Esophagus muscularis mucosa (tissue), 4 donors: ENCODE measurements around the gene AKR1C3. TPM values are rescaled to one million over a fixed set of nuclear protein-coding genes. Genes with fewer than 3 reads are reported as not detected.

Source experiments
- DNase-seq: peaks from one replicate; pipeline ENCODE4 v3.0.0-alpha.2; 2017; ENCODE audit errors: extremely low spot score
- H3K27ac ChIP-seq, 4 donors: fragments of 200-600 bp; sonication (generic); replicated peaks in 1 of 4; 1 replicate in 3 of 4; 2 replicates in 1 of 4; pipeline ENCODE4 v1.5.1; 2016 to 2019; ENCODE audit warnings: mild to moderate bottlenecking in 1 of 4
- H3K27me3 ChIP-seq, 4 donors: fragments of 200-600 bp; sonication (generic); one replicate each; pipeline versions ENCODE4 v1.5.1 to v1.6.0; 2016 to 2019
- H3K36me3 ChIP-seq, 4 donors: fragments of 200-600 bp; sonication (generic); one replicate each; pipeline ENCODE4 v1.5.1; 2016 to 2019
- H3K4me1 ChIP-seq, 4 donors: fragments of 200-600 bp; sonication (generic); one replicate each; pipeline ENCODE4 v1.5.1; 2016 to 2019
- H3K4me3 ChIP-seq, 4 donors: fragments of 200-600 bp; sonication (generic); 1 replicate in 2 of 4; 2 replicates in 2 of 4; pipeline ENCODE4 v1.5.1; 2016 to 2019; ENCODE audit warnings: mild to moderate bottlenecking in 4 of 4, moderate library complexity in 1 of 4
- H3K9me3 ChIP-seq, 4 donors: fragments of 200-600 bp; sonication (generic); 1 replicate in 3 of 4; 2 replicates in 1 of 4; pipeline ENCODE4 v1.5.1; 2016 to 2019
- EP300 ChIP-seq: sonication (generic); formaldehyde crosslinking; IDR thresholded peaks from one replicate; pipeline ENCODE4 v1.6.1; 2017; ENCODE audit warnings: antibody characterized with exemption
- POLR2A ChIP-seq: fragments of 450-650 bp; IDR thresholded peaks from one replicate; pipeline ENCODE4 v1.6.1; 2017; ENCODE audit warnings: antibody characterized with exemption, moderate library complexity, mild to moderate bottlenecking, low read depth
- POLR2AphosphoS5 ChIP-seq, 2 donors: sonication (generic); formaldehyde crosslinking; IDR thresholded peaks; one replicate each; pipeline ENCODE4 v1.6.1; 2017; ENCODE audit warnings: antibody characterized with exemption in 2 of 2
- WGBS: methylation state at CpG from one replicate; pipeline ENCODE4 v1.1.5; 2018; 5-methylcytosine and 5-hydroxymethylcytosine counted together
- intact Hi-C: fragments of 100-400 bp; cut with DNase I; formaldehyde crosslinking; loops from one replicate; pipeline ENCODE4 v1.15.1; 2023
- total RNA-seq, 4 donors: library from RNA; depleted of rRNA; stranded (reverse); fragments of >200 nt; gene quantifications; one replicate each; pipeline versions ENCODE4 v1.1.0 to v1.2.1, GENCODE V29; 2016
- TF ChIP-seq, protein P1 (sequence below), 3 experiments: fragments of 200-600 bp in 2 of 3; fragments of 450-650 bp in 1 of 3; sonication (generic) in 2 of 3; IDR thresholded peaks; one replicate each; pipeline ENCODE4 v1.5.1; 2017 to 2019; ENCODE audit warnings: antibody characterized with exemption in 3 of 3, mild to moderate bottlenecking in 2 of 3, moderate library complexity in 1 of 3

Gene AKR1C3
- total RNA-seq, 4 donors from 2014 or later = 12.1 to 29.7 (median 19.3) TPM

DNA sequence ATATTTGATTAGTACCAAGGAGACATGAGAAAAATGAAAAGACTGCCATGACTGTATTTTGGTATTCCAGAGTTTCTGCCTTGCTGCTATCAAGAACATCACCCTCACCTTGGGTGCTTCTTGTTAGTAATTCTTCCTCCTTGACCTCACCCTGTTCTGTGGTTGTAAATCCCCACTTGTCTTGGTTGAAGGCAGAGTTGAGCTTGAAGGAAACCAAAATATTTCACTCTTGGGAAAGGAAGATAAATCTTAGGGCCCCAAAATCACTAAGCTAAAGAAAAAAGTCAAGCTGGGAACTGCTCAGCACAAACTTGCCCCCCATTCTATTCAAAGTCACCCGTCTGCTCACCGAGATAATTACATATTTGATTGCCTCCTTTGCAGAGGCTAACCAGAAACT, 20.6 kb upstream of the AKR1C3 start:
- no peak overlapping the region for H3K27ac ChIP-seq
- H3K4me3 ChIP-seq = no peak overlapping the region
- WGBS = 88% methylated on average over 2 of the region's 2 CpGs
- H3K36me3 ChIP-seq = no peaks in the 10 kb centered on the region
- no peaks in the 10 kb centered on the region for H3K27me3 ChIP-seq
- DNase-seq = no peak
- no peak for TF ChIP-seq POLR2A
- TF ChIP-seq EP300 = no peak
- TF ChIP-seq, protein P1, sequence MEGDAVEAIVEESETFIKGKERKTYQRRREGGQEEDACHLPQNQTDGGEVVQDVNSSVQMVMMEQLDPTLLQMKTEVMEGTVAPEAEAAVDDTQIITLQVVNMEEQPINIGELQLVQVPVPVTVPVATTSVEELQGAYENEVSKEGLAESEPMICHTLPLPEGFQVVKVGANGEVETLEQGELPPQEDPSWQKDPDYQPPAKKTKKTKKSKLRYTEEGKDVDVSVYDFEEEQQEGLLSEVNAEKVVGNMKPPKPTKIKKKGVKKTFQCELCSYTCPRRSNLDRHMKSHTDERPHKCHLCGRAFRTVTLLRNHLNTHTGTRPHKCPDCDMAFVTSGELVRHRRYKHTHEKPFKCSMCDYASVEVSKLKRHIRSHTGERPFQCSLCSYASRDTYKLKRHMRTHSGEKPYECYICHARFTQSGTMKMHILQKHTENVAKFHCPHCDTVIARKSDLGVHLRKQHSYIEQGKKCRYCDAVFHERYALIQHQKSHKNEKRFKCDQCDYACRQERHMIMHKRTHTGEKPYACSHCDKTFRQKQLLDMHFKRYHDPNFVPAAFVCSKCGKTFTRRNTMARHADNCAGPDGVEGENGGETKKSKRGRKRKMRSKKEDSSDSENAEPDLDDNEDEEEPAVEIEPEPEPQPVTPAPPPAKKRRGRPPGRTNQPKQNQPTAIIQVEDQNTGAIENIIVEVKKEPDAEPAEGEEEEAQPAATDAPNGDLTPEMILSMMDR (IDR thresholded peaks at IDR 0.05) = no peak
- no peak for TF ChIP-seq POLR2AphosphoS5 (IDR thresholded peaks at IDR 0.05)
- H3K9me3 ChIP-seq = no peaks in the 10 kb centered on the region
- H3K4me1 ChIP-seq = peaks cover 22 to 26% (median 24%) of the 10 kb centered on the region in 4 donors
- intact Hi-C loops = no loop called here

DNA sequence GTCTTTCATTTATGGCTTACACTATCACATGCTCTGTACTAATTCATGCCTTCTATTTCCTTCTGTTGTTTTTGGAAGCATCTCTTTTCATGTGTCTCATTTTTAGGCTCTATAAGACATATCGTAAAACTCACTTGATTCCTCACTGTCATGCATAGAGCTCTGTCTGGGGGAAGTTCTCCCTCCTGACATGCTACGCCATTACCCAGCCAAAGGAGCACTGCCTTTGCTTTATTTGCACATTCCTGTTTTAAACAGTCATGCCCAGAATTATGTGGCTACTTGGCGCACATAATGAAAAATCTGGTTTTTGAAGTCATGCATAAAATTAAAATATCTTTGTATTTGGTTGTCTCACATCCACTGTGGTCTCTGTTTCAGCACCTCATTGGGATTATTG, 17.6 kb upstream of the AKR1C3 start:
- no peak for DNase-seq
- H3K9me3 ChIP-seq = no peaks in the 10 kb centered on the region
- H3K36me3 ChIP-seq = no peaks in the 10 kb centered on the region
- H3K27ac ChIP-seq = no peak overlapping the region
- WGBS = 62% methylated on average over 3 of the region's 3 CpGs
- intact Hi-C loops = no loop called here
- H3K4me1 ChIP-seq = peaks cover 10 to 12% (median 11%) of the 10 kb centered on the region in 4 donors
- no peak overlapping the region for H3K4me3 ChIP-seq
- no peak for TF ChIP-seq POLR2AphosphoS5 (IDR thresholded peaks at IDR 0.05)
- TF ChIP-seq, protein P1 (IDR thresholded peaks at IDR 0.05) = no peak
- no peak for TF ChIP-seq POLR2A
- no peak for TF ChIP-seq EP300
- no peaks in the 10 kb centered on the region for H3K27me3 ChIP-seq

DNA sequence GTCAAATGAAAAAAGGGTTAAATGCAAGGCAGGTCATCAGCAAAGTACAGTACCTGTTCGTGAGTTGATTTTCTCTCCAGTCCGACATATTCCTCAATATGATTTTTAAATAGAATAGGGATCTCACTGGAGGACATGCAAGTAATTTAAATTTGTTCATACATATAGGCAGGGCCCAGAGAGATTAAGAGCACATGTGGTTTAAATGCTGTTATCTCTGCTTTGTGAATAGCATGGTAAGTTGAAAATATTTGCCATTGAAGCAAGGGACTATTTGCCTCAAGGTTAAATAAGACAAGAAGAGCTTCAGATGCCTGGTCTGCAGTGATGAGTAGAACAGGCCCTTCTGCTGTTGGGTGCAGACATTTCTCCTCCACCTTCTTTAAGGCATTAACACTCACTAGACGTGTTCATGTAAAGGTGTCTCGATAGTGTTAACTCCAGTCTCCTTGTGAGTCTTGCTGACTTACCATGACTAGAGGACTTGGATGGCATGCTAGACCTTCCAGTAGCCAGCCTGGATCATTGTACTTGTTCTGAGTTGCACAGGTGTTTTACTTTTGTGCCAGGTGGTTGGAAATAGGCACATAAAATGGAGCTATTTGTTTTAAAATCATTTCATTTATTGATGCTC, 15.6 kb upstream of the AKR1C3 start:
- H3K36me3 ChIP-seq = no peaks in the 10 kb centered on the region
- H3K4me3 ChIP-seq = no peak overlapping the region
- no peaks in the 10 kb centered on the region for H3K4me1 ChIP-seq
- no peaks in the 10 kb centered on the region for H3K27me3 ChIP-seq
- WGBS = 81% methylated on average over 4 of the region's 4 CpGs
- H3K27ac ChIP-seq = no peak overlapping the region
- intact Hi-C loops = no loop called here
- TF ChIP-seq, protein P1 (IDR thresholded peaks at IDR 0.05) = no peak
- TF ChIP-seq POLR2A = no peak
- no peak for TF ChIP-seq POLR2AphosphoS5 (IDR thresholded peaks at IDR 0.05)
- TF ChIP-seq EP300 = no peak
- no peaks in the 10 kb centered on the region for H3K9me3 ChIP-seq
- no peak for DNase-seq

DNA sequence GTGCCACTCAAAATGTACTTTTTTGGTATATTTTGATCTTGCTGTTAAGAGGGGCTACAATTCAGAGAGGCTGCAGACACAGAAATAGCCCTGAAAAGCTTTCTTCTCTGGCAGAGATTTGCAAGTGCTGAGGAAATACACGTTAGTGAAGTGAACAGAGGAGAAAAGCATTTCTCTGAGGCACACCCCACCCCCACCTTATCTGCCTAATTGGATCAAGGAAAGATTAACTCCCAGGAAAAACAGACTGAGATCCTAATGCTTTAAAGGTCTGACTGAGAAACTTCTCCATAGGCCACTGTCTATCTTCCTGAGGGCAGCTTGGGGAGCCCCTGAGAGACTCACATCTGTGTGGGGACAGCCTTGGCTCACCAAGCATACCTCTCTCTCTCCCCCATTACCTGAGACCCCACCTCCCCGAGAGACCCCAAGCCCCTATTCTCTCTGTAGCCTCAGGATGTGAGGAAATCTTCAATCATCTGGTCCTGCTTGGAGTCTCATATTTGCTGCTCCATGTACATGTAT, 14.8 kb upstream of the AKR1C3 start:
- intact Hi-C loops = no loop called here
- Histone ChIP-seq H3K36me3 (no peaks in the 10 kb centered on the region), H3K27ac (no peak overlapping the region), H3K4me3 (no peak overlapping the region), H3K27me3 (no peaks in the 10 kb centered on the region), H3K9me3 (no peaks in the 10 kb centered on the region), H3K4me1 (no peaks in the 10 kb centered on the region)
- no peak for DNase-seq
- 78% methylated on average over 2 of the region's 2 CpGs for WGBS
- TF ChIP-seq, protein P1 (IDR thresholded peaks at IDR 0.05) = no peak
- TF ChIP-seq POLR2AphosphoS5 (IDR thresholded peaks at IDR 0.05) (no peak), POLR2A (no peak), EP300 (no peak)

DNA sequence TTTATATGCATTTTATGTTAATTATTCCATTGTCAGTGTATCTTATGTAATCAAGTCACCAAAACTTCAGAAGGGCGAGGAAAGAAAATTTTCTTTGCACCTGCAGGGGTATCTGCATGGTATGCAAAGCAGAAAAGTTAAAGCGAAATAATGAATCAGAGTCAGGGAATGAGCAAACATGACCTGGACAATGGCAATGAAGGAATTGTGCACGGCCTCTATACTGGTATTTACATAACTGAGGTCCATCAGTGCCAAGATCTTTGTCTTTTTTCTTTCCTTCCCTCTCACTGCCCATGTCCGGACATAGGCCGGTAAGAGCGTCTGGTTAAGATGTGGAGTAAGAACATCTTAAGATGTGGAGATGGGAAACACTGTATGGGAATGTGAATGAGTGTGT, 14.4 kb upstream of the AKR1C3 start:
- no peaks in the 10 kb centered on the region for H3K36me3 ChIP-seq
- no peaks in the 10 kb centered on the region for H3K27me3 ChIP-seq
- no peak overlapping the region for H3K4me3 ChIP-seq
- intact Hi-C loops = no loop called here
- no peak for TF ChIP-seq EP300
- TF ChIP-seq, protein P1 (IDR thresholded peaks at IDR 0.05) = no peak
- no peak for DNase-seq
- no peaks in the 10 kb centered on the region for H3K4me1 ChIP-seq
- H3K9me3 ChIP-seq = no peaks in the 10 kb centered on the region
- WGBS = 84% methylated on average over 6 of the region's 6 CpGs
- H3K27ac ChIP-seq = no peak overlapping the region
